Lower lobe of right lung (tissue), 2 donors: ENCODE results near the gene HOOK2. TPM values are rescaled to one million over a fixed set of nuclear protein-coding genes. Genes with fewer than 3 reads are reported as not detected.
"Not testable (repeated sequence)": the region's sequence is repeated elsewhere in the genome, so short reads cannot be mapped to it uniquely, and the experiment has no call there.

Experiments used
- ATAC-seq, 2 donors: fragments of 200-7000 bp; cut with Tn5 transposase; one replicate each; pipeline ENCODE4 v1.9.1; 2020 to 2022; ENCODE audit warnings: mild to moderate bottlenecking in 2 of 2, moderate library complexity in 2 of 2
- DNase-seq: peaks from one replicate; pipeline ENCODE4 v3.0.0-alpha.2; 2020
- H3K27ac ChIP-seq: fragments of 200-600 bp; one replicate; pipeline ENCODE4 v1.8.0; 2022
- H3K27me3 ChIP-seq: fragments of 200-600 bp; one replicate; pipeline ENCODE4 v1.8.0; 2022; ENCODE audit warnings: low read depth
- H3K36me3 ChIP-seq: fragments of 200-600 bp; one replicate; pipeline ENCODE4 v1.8.0; 2022; ENCODE audit warnings: mild to moderate bottlenecking
- H3K4me1 ChIP-seq: fragments of 200-600 bp; one replicate; pipeline ENCODE4 v1.8.0; 2022
- H3K4me3 ChIP-seq: fragments of 200-600 bp; one replicate; pipeline ENCODE4 v1.8.0; 2022; ENCODE audit warnings: mild to moderate bottlenecking
- H3K9me3 ChIP-seq: fragments of 200-600 bp; one replicate; pipeline ENCODE4 v1.8.0; 2022
- CTCF ChIP-seq: fragments of 200-600 bp; IDR thresholded peaks from one replicate; pipeline ENCODE4 v1.8.0; 2022; ENCODE audit warnings: antibody characterized with exemption, mild to moderate bottlenecking
- intact Hi-C: fragments of 100-400 bp; cut with DNase I; formaldehyde crosslinking; loops from one replicate; pipeline ENCODE4 v1.11.0; 2022
- long read RNA-seq: library from polyadenylated mRNA; unstranded; transcript quantifications from one replicate; pipeline ENCODE4 v2.0.0, GENCODE V29; 2021
- total RNA-seq: library from RNA; stranded (reverse); fragmentation: NEBNext Ultra II Directional; extraction: Animal tissue kit (Norgen Biotek cat#: 25700); gene quantifications from one replicate; pipeline ENCODE4 v1.2.1, GENCODE V29; 2021
- donor health status: DM: no; HTN: yes; CAD: no; lungs with severe emphysema.

Gene HOOK2
- 57.5 TPM for total RNA-seq
- long read RNA-seq, transcript HOOK2-201 (22 exons, 2,603 nt): major isoform, 53 of 134 reads
- long read RNA-seq, transcript HOOK2-210 (3 exons, 890 nt): minor isoform, 14 of 134 reads
- long read RNA-seq, partial matches to known transcripts: 13 of 134 reads
- long read RNA-seq, other reads (novel, unspliced or antisense): 52 of 134 reads

- H3K4me3 ChIP-seq: peak within 1 kb of the TSS; percentile 77
- ATAC-seq: peak; percentile 84 to 85
- peak; percentile 97 for DNase-seq
- H3K27me3 ChIP-seq: no peaks in the 10 kb centered on the region
- H3K9me3 ChIP-seq: no peaks in the 10 kb centered on the region
- TF ChIP-seq CTCF: no peak
- H3K27ac ChIP-seq: peak within 1 kb of the TSS; percentile 86
- peaks cover 10% of the 10 kb centered on the region for H3K36me3 ChIP-seq
- peaks cover 33% of the 10 kb centered on the region for H3K4me1 ChIP-seq
- intact Hi-C loops: no loop called here
These were observed at the start of gene HOOK2 for GRCh38 chr19:12774588-12775555. HOOK2 (minus strand) TSS chr19:12775552; CDS start chr19:12775449, 103 bp downstream.

DNA sequence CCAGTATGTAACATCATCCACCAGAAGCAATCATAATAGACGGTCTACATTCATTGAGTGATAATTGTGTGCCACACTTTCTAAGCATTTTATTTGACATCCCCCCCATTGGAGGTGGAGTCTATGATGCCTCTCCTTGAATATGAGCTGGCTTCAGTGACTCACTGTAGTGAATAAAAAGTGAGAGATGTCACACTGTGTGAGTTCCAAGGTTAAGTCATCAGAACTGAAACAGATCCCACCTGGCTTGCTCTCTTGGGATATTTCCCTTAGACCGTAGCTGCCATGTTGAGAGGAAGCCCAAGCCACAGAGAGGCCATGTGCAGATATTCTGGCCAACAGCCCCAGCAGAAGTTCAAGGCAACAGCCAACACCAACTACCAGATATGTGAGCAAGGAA, 46.4 kb upstream of the HOOK2 start:
- Histone ChIP-seq H3K4me1 (peaks cover 5% of the 10 kb centered on the region), H3K9me3 (no peaks in the 10 kb centered on the region), H3K27me3 (peaks cover 37% of the 10 kb centered on the region), H3K27ac (no peak overlapping the region), H3K36me3 (no peaks in the 10 kb centered on the region), H3K4me3 (no peak overlapping the region)
- TF ChIP-seq CTCF: no peak
- ATAC-seq: no peak
- no peak for DNase-seq
- intact Hi-C loops: no loop called here

GRCh38 chr19:12817810-12818209, 42.5 kb upstream of the HOOK2 start:
- H3K36me3 ChIP-seq, H3K4me1 ChIP-seq, H3K27ac ChIP-seq, intact Hi-C loops, H3K9me3 ChIP-seq, H3K27me3 ChIP-seq, ATAC-seq, DNase-seq, H3K4me3 ChIP-seq: not testable (repeated sequence)

GRCh38 chr19:12817188-12817587, 41.8 kb upstream of the HOOK2 start:
- H3K4me3 ChIP-seq, H3K4me1 ChIP-seq, H3K27ac ChIP-seq, H3K9me3 ChIP-seq, intact Hi-C loops, DNase-seq, H3K27me3 ChIP-seq, H3K36me3 ChIP-seq, ATAC-seq: not testable (repeated sequence)

DNA sequence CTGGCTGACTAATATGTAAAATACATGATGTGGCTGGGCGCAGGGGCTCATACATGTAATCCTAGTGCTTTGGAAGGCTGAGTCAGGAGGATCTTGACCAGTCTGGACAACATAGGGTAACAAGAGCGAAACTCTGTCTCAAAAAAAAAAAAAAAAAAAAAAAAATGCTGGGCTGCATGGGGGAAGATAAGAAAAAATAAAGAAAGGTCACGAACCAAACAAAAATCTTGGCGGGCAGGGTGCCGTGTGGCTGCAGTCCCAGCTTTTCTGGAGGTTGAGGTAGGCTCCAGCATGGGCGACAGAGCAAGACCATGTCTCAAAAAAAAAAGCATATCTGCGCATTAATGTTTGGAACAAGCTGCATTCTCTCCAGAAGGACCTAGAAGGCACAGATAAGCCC, 39.7 kb upstream of the HOOK2 start:
- Histone ChIP-seq H3K4me3 (no peak overlapping the region), H3K4me1 (no peaks in the 10 kb centered on the region), H3K27me3 (no peaks in the 10 kb centered on the region), H3K36me3 (peaks cover 5% of the 10 kb centered on the region), H3K27ac (no peak overlapping the region), H3K9me3 (no peaks in the 10 kb centered on the region)
- intact Hi-C loops: no loop called here
- no peak for TF ChIP-seq CTCF
- no peak for ATAC-seq
- DNase-seq: no peak

- H3K27me3 ChIP-seq: no peaks in the 10 kb centered on the region
- H3K4me3 ChIP-seq: peak within 1 kb of the TSS; percentile 78
- DNase-seq (peak; percentile 94), ATAC-seq (peak; percentile 93 to 95)
- no peak for TF ChIP-seq CTCF
- H3K27ac ChIP-seq: peak within 1 kb of the TSS; percentile 79
- H3K9me3 ChIP-seq: no peaks in the 10 kb centered on the region
- intact Hi-C loops: no loop called here
- no peaks in the 10 kb centered on the region for H3K36me3 ChIP-seq
- peaks cover 22% of the 10 kb centered on the region for H3K4me1 ChIP-seq
These were observed 31.1 kb upstream of the HOOK2 start, which contains the start of gene RNASEH2A for GRCh38 chr19:12806242-12807081. RNASEH2A (plus strand) TSS chr19:12806584; CDS start chr19:12806674, 90 bp downstream.
